Glutamatergic neuron (in vitro differentiated cells): ENCODE results near the gene SH3BP5L. TPM values are rescaled to one million over a fixed set of nuclear protein-coding genes. Genes with fewer than 3 reads are reported as not detected.

Source experiments
- DNase-seq: peaks from one replicate; pipeline ENCODE4 v3.0.0; 2022
- H3K27ac Mint-ChIP-seq: one replicate; pipeline ENCODE4 v1.8.0; 2020; ENCODE audit warnings: mild to moderate bottlenecking, mixed read lengths, inconsistent platforms; ENCODE audit not compliant: unreplicated experiment
- H3K27me3 Mint-ChIP-seq: one replicate; pipeline ENCODE4 v1.8.0; 2020; ENCODE audit warnings: mild to moderate bottlenecking, moderate library complexity, mixed read lengths, inconsistent platforms; ENCODE audit not compliant: unreplicated experiment
- H3K36me3 Mint-ChIP-seq: one replicate; pipeline ENCODE4 v1.8.0; 2020; ENCODE audit warnings: mild to moderate bottlenecking, mixed read lengths, inconsistent platforms; ENCODE audit not compliant: unreplicated experiment
- H3K4me1 Mint-ChIP-seq: one replicate; pipeline ENCODE4 v1.8.0; 2020; ENCODE audit warnings: mild to moderate bottlenecking, low read depth, mixed read lengths, inconsistent platforms; ENCODE audit not compliant: unreplicated experiment
- H3K4me3 Mint-ChIP-seq: one replicate; pipeline ENCODE4 v1.8.0; 2020; ENCODE audit warnings: mild to moderate bottlenecking, mixed read lengths, inconsistent platforms; ENCODE audit not compliant: unreplicated experiment
- H3K9me3 Mint-ChIP-seq: one replicate; pipeline ENCODE4 v1.8.0; 2020; ENCODE audit warnings: mild to moderate bottlenecking, moderate library complexity, mixed read lengths, inconsistent platforms; ENCODE audit not compliant: unreplicated experiment
- total RNA-seq: library from RNA; stranded (reverse); fragmentation: NEBNext Ultra II Directional; extraction: Animal tissue kit (Norgen Biotek cat#: 25700); gene quantifications from one replicate; pipeline ENCODE4 v1.2.1, GENCODE V29; 2021; ENCODE audit not compliant: unreplicated experiment
- TF ChIP-seq, protein P1 (sequence below): fragments of 200-600 bp; sonication (generic); IDR thresholded peaks from one replicate; pipeline ENCODE4 v1.5.0; 2021; ENCODE audit not compliant: partially characterized antibody, unreplicated experiment

The SH3BP5L gene
- total RNA-seq, 1 donor from 2014 or later = 74.0 TPM

DNA sequence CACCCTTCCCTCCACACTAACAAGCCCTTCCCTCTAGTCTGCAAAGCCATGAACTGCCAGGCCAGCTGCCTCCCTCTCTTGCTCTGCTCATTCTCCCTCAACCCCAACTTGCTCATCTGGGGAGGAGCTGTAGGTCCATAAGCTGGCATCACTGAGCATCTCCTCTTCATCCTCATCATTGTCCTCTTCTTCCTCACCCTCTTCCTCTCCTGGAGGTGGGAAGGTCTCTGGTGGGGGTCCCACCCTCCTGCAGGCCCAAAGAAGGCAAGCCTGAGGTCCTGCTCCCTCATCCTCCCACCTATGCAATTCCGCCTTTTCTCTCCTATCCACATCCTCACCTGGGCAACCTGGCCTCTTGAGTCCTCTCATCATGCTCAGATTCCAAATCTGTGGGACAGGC, 30.5 kb upstream of the SH3BP5L start:
- TF ChIP-seq, protein P1, sequence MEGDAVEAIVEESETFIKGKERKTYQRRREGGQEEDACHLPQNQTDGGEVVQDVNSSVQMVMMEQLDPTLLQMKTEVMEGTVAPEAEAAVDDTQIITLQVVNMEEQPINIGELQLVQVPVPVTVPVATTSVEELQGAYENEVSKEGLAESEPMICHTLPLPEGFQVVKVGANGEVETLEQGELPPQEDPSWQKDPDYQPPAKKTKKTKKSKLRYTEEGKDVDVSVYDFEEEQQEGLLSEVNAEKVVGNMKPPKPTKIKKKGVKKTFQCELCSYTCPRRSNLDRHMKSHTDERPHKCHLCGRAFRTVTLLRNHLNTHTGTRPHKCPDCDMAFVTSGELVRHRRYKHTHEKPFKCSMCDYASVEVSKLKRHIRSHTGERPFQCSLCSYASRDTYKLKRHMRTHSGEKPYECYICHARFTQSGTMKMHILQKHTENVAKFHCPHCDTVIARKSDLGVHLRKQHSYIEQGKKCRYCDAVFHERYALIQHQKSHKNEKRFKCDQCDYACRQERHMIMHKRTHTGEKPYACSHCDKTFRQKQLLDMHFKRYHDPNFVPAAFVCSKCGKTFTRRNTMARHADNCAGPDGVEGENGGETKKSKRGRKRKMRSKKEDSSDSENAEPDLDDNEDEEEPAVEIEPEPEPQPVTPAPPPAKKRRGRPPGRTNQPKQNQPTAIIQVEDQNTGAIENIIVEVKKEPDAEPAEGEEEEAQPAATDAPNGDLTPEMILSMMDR = no peak
- Mint-ChIP-seq H3K27ac (no peak overlapping the region), H3K36me3 (peaks cover 7% of the 10 kb centered on the region), H3K4me3 (no peak overlapping the region), H3K4me1 (peaks cover 6% of the 10 kb centered on the region), H3K27me3 (peaks cover 12% of the 10 kb centered on the region), H3K9me3 (peaks cover 19% of the 10 kb centered on the region)
- DNase-seq = no peak

DNA sequence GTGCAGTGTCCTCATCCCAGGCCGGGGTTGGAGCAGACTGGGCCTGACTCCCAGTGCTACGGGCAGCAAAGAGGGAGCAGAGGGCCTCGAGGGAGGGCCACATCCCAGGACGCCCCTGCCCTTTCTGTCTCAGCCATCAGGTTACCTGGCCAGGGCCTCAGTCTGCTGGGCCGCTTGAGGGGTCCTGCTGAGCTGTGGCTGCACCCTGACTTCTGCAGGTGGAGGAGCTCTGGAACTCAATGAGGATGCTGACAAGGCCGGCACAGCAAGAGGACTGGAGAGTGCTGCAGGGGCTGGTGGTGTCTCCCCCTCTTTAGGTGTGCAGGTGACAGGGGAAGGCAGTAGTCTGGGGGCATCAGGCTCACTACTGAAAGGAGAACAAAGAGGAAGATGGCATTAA, 29.9 kb upstream of the SH3BP5L start:
- H3K9me3 Mint-ChIP-seq = peaks cover 19% of the 10 kb centered on the region
- peaks cover 12% of the 10 kb centered on the region for H3K27me3 Mint-ChIP-seq
- TF ChIP-seq, protein P1 = no peak
- no peak overlapping the region for H3K4me3 Mint-ChIP-seq
- no peak overlapping the region for H3K27ac Mint-ChIP-seq
- DNase-seq = no peak
- H3K36me3 Mint-ChIP-seq = peaks cover 7% of the 10 kb centered on the region
- H3K4me1 Mint-ChIP-seq = peaks cover 6% of the 10 kb centered on the region

DNA sequence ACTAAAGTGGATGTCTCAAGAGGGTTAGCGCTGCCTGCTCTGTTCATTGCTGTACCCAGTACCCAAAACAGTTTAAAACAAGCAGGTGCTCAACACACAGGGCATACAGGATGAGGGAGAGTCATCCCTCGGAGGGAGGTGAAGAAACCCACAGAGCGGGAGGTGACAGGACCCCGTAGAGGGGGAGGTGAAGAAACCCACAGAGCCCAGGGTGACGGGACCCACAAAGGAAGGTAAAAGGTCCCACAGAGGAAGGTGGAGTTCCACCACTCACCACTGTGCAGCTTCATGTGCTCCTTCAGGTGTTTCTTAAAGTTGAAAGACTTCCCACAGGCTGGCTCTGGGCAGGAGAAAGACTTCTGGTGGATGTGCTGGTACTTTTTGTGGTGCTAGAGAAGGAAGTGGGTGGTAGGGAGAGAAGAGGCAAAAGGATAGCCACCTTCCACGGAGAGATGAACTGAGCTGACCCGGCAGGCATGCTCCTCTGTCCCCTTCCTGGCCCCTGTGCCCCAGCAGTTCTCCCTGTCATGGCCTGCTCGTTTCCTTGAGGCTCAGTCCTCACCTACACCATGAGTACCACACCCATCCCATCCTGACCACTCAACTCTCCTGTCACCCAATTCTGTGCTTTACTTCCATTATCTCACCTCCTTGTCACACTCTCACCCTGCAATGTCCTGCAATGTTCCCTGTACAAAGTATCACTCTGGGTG, 28.1 kb upstream of the SH3BP5L start:
- H3K9me3 Mint-ChIP-seq = peaks cover 10% of the 10 kb centered on the region
- H3K36me3 Mint-ChIP-seq = peaks cover 10% of the 10 kb centered on the region
- TF ChIP-seq, protein P1 = no peak
- DNase-seq = no peak
- H3K4me3 Mint-ChIP-seq = no peak overlapping the region
- no peaks in the 10 kb centered on the region for H3K4me1 Mint-ChIP-seq
- H3K27ac Mint-ChIP-seq = no peak overlapping the region
- H3K27me3 Mint-ChIP-seq = peaks cover 10% of the 10 kb centered on the region

DNA sequence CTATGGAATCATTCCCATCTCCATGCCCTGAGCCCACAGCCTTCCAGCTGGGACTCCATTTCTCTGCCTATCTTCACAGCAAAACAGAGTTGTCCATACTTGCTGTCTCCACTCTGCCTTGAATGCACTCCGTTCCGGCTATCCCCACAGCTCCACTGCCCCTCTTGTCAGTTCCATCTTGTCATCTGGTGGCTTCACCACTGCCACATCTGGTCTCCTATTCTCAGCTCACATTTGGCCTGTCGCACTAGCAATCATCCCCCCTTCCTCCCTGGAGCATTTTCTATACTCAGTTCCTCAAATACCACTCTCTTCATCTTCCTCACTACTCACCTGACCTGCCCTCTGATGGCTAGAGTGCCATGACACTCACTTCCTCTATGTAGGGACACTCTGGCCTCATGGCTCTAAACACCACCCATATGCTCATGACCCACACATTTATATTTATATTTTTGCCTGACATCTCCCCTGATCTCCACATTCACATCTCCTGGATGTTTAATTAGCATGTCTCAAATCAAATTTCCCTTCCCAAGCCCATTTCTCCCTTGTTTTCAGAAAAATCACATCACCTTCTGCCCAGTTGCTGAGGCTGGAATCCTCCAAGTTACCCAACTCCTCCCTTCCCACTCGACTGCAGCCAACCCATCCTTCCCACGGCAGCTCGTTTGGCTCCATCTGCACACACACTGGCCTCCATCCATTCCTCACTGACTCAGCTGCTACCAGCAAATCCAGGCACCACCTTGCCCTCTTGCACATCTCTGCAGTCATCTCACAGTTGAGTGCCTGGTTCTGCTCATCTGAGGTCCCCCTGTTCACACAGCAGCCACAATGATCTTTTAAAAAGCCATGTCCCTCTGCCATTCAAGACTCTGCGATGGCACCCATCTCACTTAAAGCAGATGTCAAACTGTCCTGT, 27.0 kb upstream of the SH3BP5L start:
- TF ChIP-seq, protein P1 = no peak
- no peak overlapping the region for H3K4me3 Mint-ChIP-seq
- no peaks in the 10 kb centered on the region for H3K4me1 Mint-ChIP-seq
- peaks cover 6% of the 10 kb centered on the region for H3K9me3 Mint-ChIP-seq
- H3K27ac Mint-ChIP-seq = no peak overlapping the region
- H3K27me3 Mint-ChIP-seq = peaks cover 4% of the 10 kb centered on the region
- H3K36me3 Mint-ChIP-seq = peaks cover 13% of the 10 kb centered on the region
- no peak for DNase-seq

DNA sequence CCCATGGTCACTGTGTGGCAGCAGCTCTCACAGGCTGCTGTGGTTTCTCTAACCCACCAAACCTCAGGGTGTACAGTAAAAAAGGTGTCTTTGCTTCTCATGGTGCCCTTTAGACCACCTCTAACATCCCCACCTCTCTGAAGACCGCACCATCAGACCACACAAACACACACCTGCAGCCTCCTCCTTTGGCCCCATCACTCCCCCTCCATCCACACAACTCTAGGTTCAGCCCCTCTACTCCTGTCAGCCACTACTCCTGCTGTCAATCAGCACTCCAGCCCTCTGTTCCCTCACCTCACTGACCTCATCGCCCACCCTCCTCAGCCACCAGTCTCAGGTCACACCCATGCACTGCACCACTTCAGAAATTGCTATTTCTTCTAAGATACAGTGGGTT, 25.7 kb upstream of the SH3BP5L start:
- DNase-seq = no peak
- Mint-ChIP-seq H3K36me3 (peaks cover 13% of the 10 kb centered on the region), H3K27ac (no peak overlapping the region), H3K4me1 (no peaks in the 10 kb centered on the region), H3K27me3 (peaks cover 10% of the 10 kb centered on the region), H3K4me3 (no peak overlapping the region), H3K9me3 (peaks cover 5% of the 10 kb centered on the region)
- TF ChIP-seq, protein P1 = no peak
